H9 (cell line): ENCODE data around the gene HOXD12. TPM values are rescaled to one million over a fixed set of nuclear protein-coding genes. Genes with fewer than 3 reads are reported as not detected.
A peak's percentile ranks its signal among the peaks of the same experiment; 100 is the strongest.

Experiments used
- DNase-seq: peaks from one replicate; pipeline ENCODE4 v3.0.0-alpha.2; 2017
- H2AFZ ChIP-seq: one replicate; pipeline ENCODE4 v1.6.1; 2013; ENCODE audit warnings: mild to moderate bottlenecking, low read length, control low read depth, moderate library complexity
- H2AK5ac ChIP-seq: 2 replicates; pipeline ENCODE4 v1.6.1; 2013; ENCODE audit warnings: low read length, control low read depth, mixed read lengths; ENCODE audit not compliant: insufficient read length
- H2BK120ac ChIP-seq: one replicate; pipeline ENCODE4 v1.6.1; 2013; ENCODE audit warnings: low read depth, mild to moderate bottlenecking, low read length, control low read depth, inconsistent platforms; ENCODE audit not compliant: poor library complexity, severe bottlenecking
- H2BK12ac ChIP-seq: 2 replicates; pipeline ENCODE4 v1.6.1; 2013; ENCODE audit warnings: low read length, control low read depth, mixed read lengths, low read depth; ENCODE audit not compliant: insufficient read length
- H2BK15ac ChIP-seq: 2 replicates; pipeline ENCODE4 v1.6.1; 2013; ENCODE audit warnings: low read depth, low read length, control low read depth
- H2BK20ac ChIP-seq: one replicate; pipeline ENCODE4 v1.6.1; 2013; ENCODE audit warnings: low read depth, mild to moderate bottlenecking, low read length, control low read depth, inconsistent platforms; ENCODE audit not compliant: poor library complexity, severe bottlenecking
- H2BK5ac ChIP-seq: 2 replicates; pipeline ENCODE4 v1.6.1; 2013; ENCODE audit warnings: low read length, control low read depth, mixed read lengths; ENCODE audit not compliant: insufficient read length
- H3K14ac ChIP-seq: 2 replicates; pipeline ENCODE4 v1.6.1; 2013; ENCODE audit warnings: low read length, control low read depth; ENCODE audit not compliant: insufficient read depth
- H3K18ac ChIP-seq: 2 replicates; pipeline ENCODE4 v1.6.1; 2013; ENCODE audit warnings: low read depth, mild to moderate bottlenecking, mixed read lengths, low read length, control low read depth; ENCODE audit not compliant: insufficient read length
- H3K23ac ChIP-seq: 2 replicates; pipeline ENCODE4 v1.6.1; 2013; ENCODE audit warnings: low read length, control low read depth, mixed read lengths, low read depth; ENCODE audit not compliant: insufficient read length
- H3K23me2 ChIP-seq: 2 replicates; pipeline ENCODE4 v1.6.1; 2013; ENCODE audit warnings: low read depth, mild to moderate bottlenecking, mixed read lengths, low read length, control low read depth; ENCODE audit not compliant: insufficient read length, poor library complexity, severe bottlenecking
- H3K27ac ChIP-seq: 2 replicates; pipeline ENCODE4 v1.5.1; 2013; ENCODE audit warnings: low read length, control low read depth, mixed read lengths, low read depth; ENCODE audit not compliant: insufficient read length
- H3K27me3 ChIP-seq: 2 replicates; pipeline ENCODE4 v1.6.1; 2013; ENCODE audit warnings: low read length, control low read depth, inconsistent platforms; ENCODE audit not compliant: insufficient read depth
- H3K4ac ChIP-seq: 2 replicates; pipeline ENCODE4 v1.6.1; 2013; ENCODE audit warnings: low read depth, mild to moderate bottlenecking, control low read depth, inconsistent platforms, low read length, moderate library complexity
- H3K4me1 ChIP-seq: 2 replicates; pipeline ENCODE4 v1.6.1; 2013; ENCODE audit warnings: low read length, control low read depth, inconsistent platforms; ENCODE audit not compliant: insufficient read depth
- H3K4me2 ChIP-seq: 2 replicates; pipeline ENCODE4 v1.6.1; 2013; ENCODE audit warnings: low read length, control low read depth, mixed read lengths; ENCODE audit not compliant: insufficient read length, insufficient read depth
- H3K56ac ChIP-seq: 2 replicates; pipeline ENCODE4 v1.6.1; 2013; ENCODE audit warnings: low read depth, mild to moderate bottlenecking, mixed read lengths, low read length, control low read depth; ENCODE audit not compliant: insufficient read length
- H3K79me1 ChIP-seq: 2 replicates; pipeline ENCODE4 v1.6.1; 2013; ENCODE audit warnings: low read depth, mild to moderate bottlenecking, moderate library complexity, low read length, control low read depth, inconsistent platforms; ENCODE audit not compliant: insufficient read depth, poor library complexity, severe bottlenecking
- H3K79me2 ChIP-seq: 2 replicates; pipeline ENCODE4 v1.6.1; 2013; ENCODE audit warnings: low read length, control low read depth, inconsistent platforms; ENCODE audit not compliant: insufficient read depth
- H3K9ac ChIP-seq: 2 replicates; pipeline ENCODE4 v1.6.1; 2013; ENCODE audit warnings: low read length, control low read depth, mixed read lengths; ENCODE audit not compliant: insufficient read length; ENCODE audit errors: extremely low read depth
- H3K9me3 ChIP-seq: one replicate; pipeline ENCODE4 v1.6.1; 2013; ENCODE audit warnings: low read depth, low read length, inconsistent platforms; ENCODE audit not compliant: control insufficient read depth
- H3T11ph ChIP-seq: one replicate; pipeline ENCODE4 v1.6.1; 2013; ENCODE audit warnings: mild to moderate bottlenecking, low read length, control low read depth, inconsistent platforms
- H4K20me1 ChIP-seq: one replicate; pipeline ENCODE4 v1.6.1; 2013; ENCODE audit not compliant: control insufficient read depth, insufficient read length, insufficient read depth
- H4K5ac ChIP-seq: 2 replicates; pipeline ENCODE4 v1.6.1; 2013; ENCODE audit warnings: low read depth, mild to moderate bottlenecking, mixed read lengths, low read length, control low read depth; ENCODE audit not compliant: insufficient read length
- H4K8ac ChIP-seq: replicated peaks from 2 replicates; pipeline ENCODE4 v1.6.1; 2013; ENCODE audit warnings: low read length, control low read depth, mixed read lengths, low read depth; ENCODE audit not compliant: insufficient read length
- H4K91ac ChIP-seq: 2 replicates; pipeline ENCODE4 v1.6.1; 2013; ENCODE audit warnings: low read depth, mild to moderate bottlenecking, moderate library complexity, mixed read lengths, low read length, control low read depth; ENCODE audit not compliant: insufficient read length
- H3K27ac Mint-ChIP-seq, 3 experiments: 2 replicates in 2 of 3; 3 replicates in 1 of 3; pipeline ENCODE4 v1.8.0; 2020 to 2021; ENCODE audit warnings: mixed read lengths in 3 of 3, mild to moderate bottlenecking in 1 of 3, moderate library complexity in 1 of 3
- H3K27me3 Mint-ChIP-seq: 2 replicates; pipeline ENCODE4 v1.8.0; 2021; ENCODE audit warnings: low read depth, mild to moderate bottlenecking, moderate library complexity, mixed read lengths
- H3K36me3 Mint-ChIP-seq, 3 experiments: 2 replicates in 2 of 3; 3 replicates in 1 of 3; pipeline ENCODE4 v1.8.0; 2020 to 2021; ENCODE audit warnings: low read depth in 3 of 3, mixed read lengths in 3 of 3; ENCODE audit not compliant: insufficient read depth in 1 of 3
- H3K4me1 Mint-ChIP-seq, 2 experiments: 2 replicates each; pipeline ENCODE4 v1.8.0; 2020; ENCODE audit warnings: mixed read lengths in 2 of 2
- H3K4me3 Mint-ChIP-seq, 2 experiments: 2 replicates in 1 of 2; 3 replicates in 1 of 2; pipeline ENCODE4 v1.8.0; 2020 to 2021; ENCODE audit warnings: mild to moderate bottlenecking in 2 of 2, mixed read lengths in 2 of 2, moderate library complexity in 1 of 2
- H3K9me3 Mint-ChIP-seq, 2 experiments: 2 replicates in 1 of 2; 3 replicates in 1 of 2; pipeline ENCODE4 v1.8.0; 2020; ENCODE audit warnings: mild to moderate bottlenecking in 2 of 2, mixed read lengths in 2 of 2, moderate library complexity in 1 of 2
- WGBS: extraction: QIAGEN DNeasy Blood & Tissue Kit; methylation state at CpG from one replicate; pipeline ENCODE4 v1.1.7; 2013; ENCODE audit warnings: missing lambda C conversion rate, low lambda C conversion rate, mixed read lengths; ENCODE audit not compliant: insufficient read length; ENCODE audit errors: extremely low coverage; 5-methylcytosine and 5-hydroxymethylcytosine counted together
- total RNA-seq: library from RNA; stranded (reverse); gene quantifications from 2 replicates; pipeline ENCODE4 v1.2.1, GENCODE V29; 2021
- TF ChIP-seq, protein P1 (sequence below): fragments of 200-600 bp; sonication (generic); conservative IDR thresholded peaks from 3 replicates; pipeline ENCODE4 v1.8.0; 2021; ENCODE audit warnings: antibody characterized with exemption, mild to moderate bottlenecking

The HOXD12 gene
- total RNA-seq, 1 experiment from 2014 or later: not detected

DNA sequence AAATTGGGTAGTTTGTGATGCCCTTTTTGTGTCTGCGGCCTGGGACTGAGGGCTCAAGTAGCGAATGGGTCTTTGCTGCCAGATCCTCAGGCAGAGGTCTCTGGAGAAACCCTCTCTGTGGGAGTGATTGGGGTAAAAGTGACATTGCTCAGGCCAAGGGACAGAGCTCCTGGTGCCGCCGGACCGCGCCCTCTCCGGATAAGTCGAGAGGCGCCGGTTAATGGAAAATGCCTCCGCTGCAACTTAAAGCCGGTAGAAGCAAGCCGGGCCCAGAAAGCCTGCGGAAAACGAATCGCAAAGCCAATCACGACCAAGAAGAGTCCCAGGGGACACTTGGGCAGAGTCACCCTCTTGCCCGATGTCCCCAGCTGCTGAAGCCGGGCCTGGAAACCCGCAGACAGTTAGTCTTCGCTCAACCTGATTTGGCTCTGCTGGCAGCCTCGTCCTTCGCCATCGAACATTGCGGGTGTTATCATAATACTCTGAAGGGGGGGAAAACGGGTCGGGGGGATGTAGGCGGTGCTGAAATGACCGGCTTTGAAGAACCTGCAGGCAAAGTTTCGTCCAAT is 352 bp upstream of the HOXD12 start:
- peak; percentile 48 for DNase-seq
- Histone ChIP-seq H2BK5ac (no peak overlapping the region), H3T11ph (no peak overlapping the region), H2BK120ac (no peak overlapping the region), H3K79me1 (no peaks in the 10 kb centered on the region), H3K79me2 (no peaks in the 10 kb centered on the region), H3K18ac (no peak overlapping the region), H2AK5ac (no peak overlapping the region), H2AFZ (no peak overlapping the region), H4K8ac (no peak overlapping the region), H3K56ac (no peak overlapping the region), H4K5ac (no peak overlapping the region), H3K27ac (no peak overlapping the region), H3K14ac (no peak overlapping the region), H2BK20ac (no peak overlapping the region), H3K9ac (no peak overlapping the region), H3K4me1 (peaks cover 3% of the 10 kb centered on the region; the same call in 1 of the 2 replicates), H3K4me2 (peak overlapping the region; percentile 63), H4K91ac (no peak overlapping the region), H3K27me3 (peaks cover 87% of the 10 kb centered on the region), H3K4ac (no peak overlapping the region), H2BK12ac (no peak overlapping the region), H3K23ac (no peak overlapping the region), H3K23me2 (peaks cover 5% of the 10 kb centered on the region), H3K9me3 (no peaks in the 10 kb centered on the region), H4K20me1 (no peaks in the 10 kb centered on the region), H2BK15ac (no peak overlapping the region)
- TF ChIP-seq, protein P1, sequence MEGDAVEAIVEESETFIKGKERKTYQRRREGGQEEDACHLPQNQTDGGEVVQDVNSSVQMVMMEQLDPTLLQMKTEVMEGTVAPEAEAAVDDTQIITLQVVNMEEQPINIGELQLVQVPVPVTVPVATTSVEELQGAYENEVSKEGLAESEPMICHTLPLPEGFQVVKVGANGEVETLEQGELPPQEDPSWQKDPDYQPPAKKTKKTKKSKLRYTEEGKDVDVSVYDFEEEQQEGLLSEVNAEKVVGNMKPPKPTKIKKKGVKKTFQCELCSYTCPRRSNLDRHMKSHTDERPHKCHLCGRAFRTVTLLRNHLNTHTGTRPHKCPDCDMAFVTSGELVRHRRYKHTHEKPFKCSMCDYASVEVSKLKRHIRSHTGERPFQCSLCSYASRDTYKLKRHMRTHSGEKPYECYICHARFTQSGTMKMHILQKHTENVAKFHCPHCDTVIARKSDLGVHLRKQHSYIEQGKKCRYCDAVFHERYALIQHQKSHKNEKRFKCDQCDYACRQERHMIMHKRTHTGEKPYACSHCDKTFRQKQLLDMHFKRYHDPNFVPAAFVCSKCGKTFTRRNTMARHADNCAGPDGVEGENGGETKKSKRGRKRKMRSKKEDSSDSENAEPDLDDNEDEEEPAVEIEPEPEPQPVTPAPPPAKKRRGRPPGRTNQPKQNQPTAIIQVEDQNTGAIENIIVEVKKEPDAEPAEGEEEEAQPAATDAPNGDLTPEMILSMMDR: no peak
- H3K4me3 Mint-ChIP-seq: peak overlapping the region in 1 of 2 experiments; percentile 76; a peak in 3 of 5 replicates
- peaks cover 26 to 32% of the 10 kb centered on the region in 2 experiments for H3K4me1 Mint-ChIP-seq
- no peaks in the 10 kb centered on the region; a peak in 2 of 7 replicates for H3K36me3 Mint-ChIP-seq
- peaks cover 99% of the 10 kb centered on the region for H3K27me3 Mint-ChIP-seq
- no peak overlapping the region for H3K27ac Mint-ChIP-seq
- peaks cover 5 to 20% of the 10 kb centered on the region in 2 experiments for H3K9me3 Mint-ChIP-seq
- no CpG with 5 or more reads among the region's 30 CpGs for WGBS
